HEK293T (cell line): ENCODE results near the gene WWOX.
A peak's percentile ranks its signal among the peaks of the same experiment; 100 is the strongest.
"Not testable (repeated sequence)": the region's sequence is repeated elsewhere in the genome, so short reads cannot be mapped to it uniquely, and the experiment has no call there.

Experiments
- CTCF ChIA-PET: fragments of 350-600 bp; formaldehyde crosslinking; extraction: SDS; loops from one replicate; lab custom pipeline; 2021; ENCODE audit warnings: antibody characterized with exemption, inconsistent platforms; lab: Yijun Ruan, JAX
- POLR2A ChIA-PET: fragments of 350-600 bp; formaldehyde crosslinking; extraction: SDS; loops from one replicate; lab custom pipeline; 2020; ENCODE audit warnings: antibody characterized with exemption, inconsistent platforms; lab: Yijun Ruan, JAX
- DNase-seq: peaks from one replicate; pipeline ENCODE4 v3.0.0; 2012; ENCODE audit warnings: mixed read lengths; ENCODE audit errors: extremely low spot score
- ARNT ChIP-seq: fragments of 450-650 bp; IDR thresholded peaks from 2 replicates; pipeline ENCODE4 v1.6.1; 2017; ENCODE audit warnings: mild to moderate bottlenecking
- BHLHE40 ChIP-seq: fragments of 450-650 bp; IDR thresholded peaks from 2 replicates; pipeline ENCODE4 v1.6.1; 2016; ENCODE audit warnings: mild to moderate bottlenecking, moderate library complexity, borderline replicate concordance
- CTBP1 ChIP-seq: fragments of 450-650 bp; IDR thresholded peaks from 2 replicates; pipeline ENCODE4 v1.6.1; 2016; ENCODE audit warnings: borderline replicate concordance
- ELF4 ChIP-seq: fragments of 450-650 bp; IDR thresholded peaks from 2 replicates; pipeline ENCODE4 v1.6.1; 2017; ENCODE audit warnings: antibody characterized with exemption
- FOXA1 ChIP-seq: fragments of 450-650 bp; IDR thresholded peaks from 2 replicates; pipeline ENCODE4 v1.6.1; 2016; ENCODE audit warnings: mild to moderate bottlenecking
- FOXK2 ChIP-seq: fragments of 450-650 bp; IDR thresholded peaks from 2 replicates; pipeline ENCODE4 v1.6.1; 2016; ENCODE audit warnings: mild to moderate bottlenecking
- FOXM1 ChIP-seq: fragments of 450-650 bp; IDR thresholded peaks from 2 replicates; pipeline ENCODE4 v1.6.1; 2017; ENCODE audit warnings: mild to moderate bottlenecking, borderline replicate concordance
- HDGF ChIP-seq: fragments of 450-650 bp; IDR thresholded peaks from 2 replicates; pipeline ENCODE4 v1.6.1; 2017; ENCODE audit warnings: antibody characterized with exemption, borderline replicate concordance
- L3MBTL2 ChIP-seq: fragments of 450-650 bp; conservative IDR thresholded peaks from 2 replicates; pipeline ENCODE4 v1.6.1; 2016; ENCODE audit warnings: mild to moderate bottlenecking
- LEF1 ChIP-seq: fragments of 450-650 bp; IDR thresholded peaks from 2 replicates; pipeline ENCODE4 v1.6.1; 2017; ENCODE audit warnings: mild to moderate bottlenecking, borderline replicate concordance
- NFRKB ChIP-seq: fragments of 450-650 bp; IDR thresholded peaks from 2 replicates; pipeline ENCODE4 v1.6.1; 2016; ENCODE audit warnings: mild to moderate bottlenecking, moderate library complexity
- PKNOX1 ChIP-seq: fragments of 450-650 bp; IDR thresholded peaks from 2 replicates; pipeline ENCODE4 v1.6.1; 2016
- SP1 ChIP-seq: fragments of 450-650 bp; IDR thresholded peaks from 2 replicates; pipeline ENCODE4 v1.6.1; 2017
- SUZ12 ChIP-seq: fragments of 450-650 bp; IDR thresholded peaks from 2 replicates; pipeline ENCODE4 v1.6.1; 2016; ENCODE audit warnings: mild to moderate bottlenecking
- TARDBP ChIP-seq: fragments of 450-650 bp; IDR thresholded peaks from 2 replicates; pipeline ENCODE4 v1.6.1; 2016
- ZNF384 ChIP-seq: fragments of 450-650 bp; IDR thresholded peaks from 2 replicates; pipeline ENCODE4 v1.6.1; 2016

The WWOX gene

DNA sequence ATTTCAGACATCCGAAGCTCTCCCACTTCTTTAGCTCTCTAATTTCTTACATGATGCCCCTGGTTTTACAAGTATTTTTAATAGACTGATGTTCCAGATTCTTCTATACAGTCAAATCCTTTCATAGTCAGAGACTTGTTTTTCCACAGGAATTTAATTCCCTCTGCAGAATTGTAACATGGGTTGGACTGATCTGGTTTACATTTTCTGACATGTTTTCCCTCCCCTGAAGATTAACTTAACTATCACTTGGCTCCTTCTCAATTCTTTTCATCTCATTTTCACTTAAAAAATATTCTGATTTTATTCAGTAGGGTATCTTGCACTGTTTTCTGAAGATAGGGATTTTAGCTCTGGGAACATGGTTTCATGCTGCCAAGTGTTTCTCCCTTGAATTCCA lies 1148.9 kb downstream of the WWOX start:
- ChIA-PET CTCF (no interaction called here), POLR2A (interaction anchor here (0.6 kb wide), 1 partner anchor 63 kb away, joined by 3 read pairs; no protein-coding TSS in a partner anchor)
- DNase-seq: no peak
- TF ChIP-seq NFRKB: no peak
- no peak for TF ChIP-seq BHLHE40
- TF ChIP-seq SUZ12: no peak
- no peak for TF ChIP-seq L3MBTL2
- no peak for TF ChIP-seq PKNOX1
- no peak for TF ChIP-seq FOXK2
- TF ChIP-seq FOXA1: no peak
- no peak for TF ChIP-seq ZNF384
- TF ChIP-seq ELF4: no peak
- TF ChIP-seq SP1: no peak
- no peak for TF ChIP-seq ARNT

GRCh38 chr16:79250502-79251098 lies 1151.1 kb downstream of the WWOX start:
- POLR2A ChIA-PET: no interaction called here
- no peak for DNase-seq
- CTCF ChIA-PET: interaction anchor here (0.6 kb wide), 1 partner anchor 49 kb away, joined by 3 read pairs; no protein-coding TSS in a partner anchor
- TF ChIP-seq PKNOX1 (no peak), ELF4 (no peak), FOXK2 (no peak), TARDBP (no peak), LEF1 (no peak), NFRKB (no peak), FOXM1 (no peak), L3MBTL2 (no peak), FOXA1 (no peak), BHLHE40 (no peak), SUZ12 (no peak)

- POLR2A ChIA-PET: no interaction called here
- no peak for DNase-seq
- CTCF ChIA-PET: interaction anchor here (0.7 kb wide), 1 partner anchor 269 kb away, joined by 3 read pairs; no protein-coding TSS in a partner anchor
- TF ChIP-seq SP1 (no peak), FOXM1 (no peak), TARDBP (no peak)
Measured at GRCh38 chr16:79253100-79253631, 1153.7 kb downstream of the WWOX start.

GRCh38 chr16:79257953-79258490 lies 1158.6 kb downstream of the WWOX start:
- CTCF ChIA-PET: no interaction called here
- POLR2A ChIA-PET: no interaction called here
- no peak for DNase-seq
- TF ChIP-seq CTBP1 (no peak), ZNF384 (no peak), SP1 (no peak), BHLHE40 (no peak), L3MBTL2 (no peak), LEF1 (no peak), NFRKB (no peak), HDGF (no peak), FOXM1 (no peak), SUZ12 (no peak), FOXA1 (no peak), TARDBP (no peak), PKNOX1 (no peak), FOXK2 (no peak), ELF4 (no peak)

- POLR2A ChIA-PET, CTCF ChIA-PET, DNase-seq: not testable (repeated sequence)
Measured at GRCh38 chr16:79260890-79261289, 1161.4 kb downstream of the WWOX start.

- ChIA-PET POLR2A (no interaction called here), CTCF (no interaction called here)
- TF ChIP-seq FOXK2 (no peak), PKNOX1 (peak; percentile 73)
- DNase-seq: peak; percentile 58
Measured at GRCh38 chr16:79261481-79261940, 1162.1 kb downstream of the WWOX start.
